DOHH2 (cell line): ENCODE results near the gene PROM1.

ENCODE experiments used
- CTCF ChIP-seq: fragments of 200-600 bp; sonication (generic); IDR thresholded peaks from one replicate; pipeline ENCODE4 v1.5.1; 2014; ENCODE audit warnings: antibody characterized with exemption, mild to moderate bottlenecking, low read depth, low read length; ENCODE audit not compliant: poor library complexity, severe bottlenecking
- EZH2phosphoT487 ChIP-seq: fragments of 200-600 bp; sonication (generic); IDR thresholded peaks from 2 replicates; pipeline ENCODE4 v1.6.1; 2017; ENCODE audit warnings: borderline replicate concordance, mild to moderate bottlenecking, antibody characterized with exemption, low read length, moderate library complexity, mixed read lengths

GRCh38 chr4:16018061-16018676 lies 65.7 kb downstream of the PROM1 start:
- TF ChIP-seq EZH2phosphoT487: no peak
- TF ChIP-seq CTCF: no peak
